ENCODE measurements around the gene DHDDS.

The DHDDS gene

DNA sequence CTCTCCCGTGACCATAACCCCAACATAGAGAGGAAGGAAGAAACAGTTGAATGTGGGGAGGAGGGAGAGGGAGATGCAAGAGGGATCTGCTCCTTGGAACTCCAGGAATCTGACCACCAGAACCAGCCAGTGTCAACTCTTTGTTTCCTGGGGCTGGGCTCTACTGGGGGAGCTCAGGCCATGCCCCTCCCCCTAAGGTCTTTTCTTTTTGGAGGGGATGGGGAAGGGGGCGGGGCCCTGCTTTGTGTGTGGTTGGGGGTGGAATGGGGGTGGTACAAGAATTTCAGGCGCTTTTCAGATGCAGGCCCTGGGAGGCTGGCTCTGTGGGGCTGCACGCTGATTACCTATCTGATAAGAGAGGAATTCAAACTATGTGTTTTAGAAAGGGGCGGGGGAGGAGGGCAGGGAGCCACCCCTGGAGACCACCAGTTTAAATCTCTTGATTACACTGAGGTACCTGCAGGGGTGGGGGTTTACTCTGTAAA lies 13.2 kb upstream of the DHDDS start:
- no peak for DNase-seq

DNA sequence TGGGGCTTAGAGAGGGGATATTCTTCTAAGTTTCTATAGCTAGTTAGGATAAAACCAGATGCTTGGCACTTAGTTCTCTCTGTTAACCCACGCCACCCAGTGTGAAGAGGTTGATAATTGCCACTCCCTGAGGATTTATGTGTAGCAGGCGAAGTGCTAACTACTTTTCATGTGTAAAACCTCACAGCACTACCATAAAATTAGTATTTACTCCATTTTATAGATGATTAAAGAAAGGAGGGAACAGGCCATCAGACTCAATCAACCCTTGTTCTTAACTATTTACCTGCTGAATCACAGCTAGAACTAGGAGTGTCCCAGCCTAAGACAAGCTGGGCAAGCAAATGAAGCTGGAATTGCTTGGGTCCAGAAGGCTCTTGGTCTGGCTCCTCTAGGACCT lies 12.6 kb upstream of the DHDDS start:
- DNase-seq, result no peak

DNA sequence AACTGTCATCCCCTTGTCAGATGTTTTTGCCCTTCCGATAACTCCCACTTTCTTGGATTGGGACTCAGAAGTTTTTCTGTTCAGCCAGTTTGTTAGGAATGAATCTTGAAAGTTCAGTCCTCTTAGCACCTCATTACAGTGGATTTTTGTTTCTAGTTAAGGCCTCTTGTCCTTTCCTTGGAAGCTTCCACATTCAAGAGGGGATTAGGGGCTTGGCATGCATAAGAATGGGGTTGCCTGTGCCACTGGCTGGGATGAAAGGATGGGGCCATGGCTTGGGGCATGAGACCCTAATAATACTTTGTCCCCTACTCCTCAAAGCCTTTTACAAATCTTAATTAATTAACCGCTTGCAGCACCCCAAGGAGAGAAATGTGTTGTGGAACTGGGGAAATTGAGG lies 2.4 kb upstream of the DHDDS start:
- no peak for DNase-seq

DNA sequence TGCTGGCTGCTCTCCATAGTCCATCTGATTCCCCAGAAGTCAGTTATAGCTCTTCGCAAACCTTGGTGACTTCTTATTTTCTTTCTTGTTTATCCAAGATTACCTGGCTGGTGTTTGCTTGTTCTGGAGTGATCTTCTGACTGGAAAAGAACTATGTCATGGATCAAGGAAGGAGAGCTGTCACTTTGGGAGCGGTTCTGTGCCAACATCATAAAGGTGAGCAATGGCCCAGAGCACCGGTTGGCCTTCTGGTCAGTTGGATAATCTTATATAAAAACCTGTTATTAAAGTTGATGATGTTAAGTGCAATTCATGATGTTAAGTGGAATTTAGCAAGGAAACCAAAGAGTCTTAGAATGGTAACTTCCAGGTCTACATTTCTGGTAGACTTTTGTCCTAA lies 672 bp downstream of the DHDDS start:
- DNase-seq, result no peak

DNA sequence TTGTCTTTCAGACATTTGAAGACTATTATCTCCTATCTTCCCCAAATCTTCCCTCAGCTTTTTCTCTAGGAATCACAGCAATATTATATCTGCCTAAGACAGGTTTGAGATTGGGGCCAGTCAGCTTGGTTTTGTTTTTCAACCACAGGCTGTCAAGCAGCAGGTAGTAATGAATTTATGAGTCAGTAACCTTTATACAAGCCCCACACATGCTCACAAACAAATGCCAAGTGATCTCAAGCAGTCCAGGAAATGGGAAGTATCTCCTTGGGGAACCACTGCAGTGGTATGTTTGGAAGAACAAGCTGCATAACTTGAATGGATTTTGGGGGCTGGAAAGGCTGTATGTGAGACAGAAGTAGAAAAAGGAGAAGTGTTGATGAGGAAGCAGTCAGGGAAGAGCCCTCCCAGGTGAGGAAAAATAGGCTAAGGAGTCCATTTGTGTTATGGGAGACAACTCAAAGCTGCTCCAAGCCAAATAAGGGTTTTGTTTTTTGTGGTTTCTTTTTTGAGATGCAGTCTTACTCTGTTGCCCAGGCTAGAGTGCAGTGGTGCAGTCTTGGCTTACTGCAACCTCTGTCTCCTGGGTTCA lies 2.1 kb downstream of the DHDDS start:
- no peak for DNase-seq

DNA sequence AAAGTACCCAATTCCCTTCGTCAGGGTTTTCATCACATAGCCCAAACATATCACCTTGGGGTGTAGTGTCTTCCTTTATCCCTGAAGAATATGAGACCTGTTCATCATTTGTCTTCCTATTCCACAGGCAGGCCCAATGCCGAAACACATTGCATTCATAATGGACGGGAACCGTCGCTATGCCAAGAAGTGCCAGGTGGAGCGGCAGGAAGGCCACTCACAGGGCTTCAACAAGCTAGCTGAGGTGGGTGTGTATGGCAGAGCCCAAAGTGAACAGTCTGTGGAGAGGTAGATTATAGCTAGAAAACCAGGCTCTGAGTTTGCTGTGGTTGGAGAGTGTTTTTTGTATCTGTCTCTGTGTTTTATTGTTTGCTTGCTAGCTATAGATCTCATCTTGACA lies 5.9 kb downstream of the DHDDS start:
- no peak for DNase-seq

DNA sequence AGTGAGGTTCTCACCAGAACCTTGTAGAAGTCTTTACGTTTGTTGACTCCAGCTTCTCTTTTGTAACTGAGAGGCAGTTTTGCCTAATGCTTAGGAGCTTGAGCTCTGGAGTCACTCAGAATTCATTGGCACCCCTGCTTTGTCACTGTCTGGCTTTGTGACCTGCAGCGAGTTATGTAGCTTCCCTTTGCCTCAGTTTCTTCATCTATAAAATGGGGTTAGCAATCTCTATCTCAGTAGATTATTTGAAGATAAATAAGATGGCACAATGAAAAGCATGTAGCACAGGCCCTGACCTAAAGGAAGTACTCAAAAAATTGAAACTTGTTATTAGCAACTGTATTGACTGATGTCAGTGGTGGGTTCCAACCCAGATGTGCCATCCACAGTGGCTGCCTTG lies 8.1 kb downstream of the DHDDS start:
- DNase-seq, result no peak

DNA sequence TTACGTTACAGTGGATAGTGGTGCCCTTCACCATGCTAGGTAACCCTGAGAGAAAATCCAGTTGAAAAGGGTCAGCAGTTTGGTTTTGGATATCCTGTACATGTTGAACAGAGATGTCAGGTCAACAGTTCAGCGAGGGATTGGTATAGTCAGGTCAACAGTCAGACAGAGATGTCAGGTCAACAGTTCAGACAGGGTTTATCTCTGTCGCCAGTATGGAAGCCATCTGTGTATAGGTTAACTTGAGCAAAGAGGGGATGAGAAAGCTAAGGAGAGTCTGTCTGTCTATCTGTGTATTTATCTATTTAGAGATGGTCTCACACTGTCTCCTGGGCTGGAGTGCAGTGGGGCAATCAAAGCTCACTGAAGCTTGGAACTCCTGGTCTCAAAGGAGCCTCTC lies 17.7 kb downstream of the DHDDS start:
- DNase-seq, result no peak

DNA sequence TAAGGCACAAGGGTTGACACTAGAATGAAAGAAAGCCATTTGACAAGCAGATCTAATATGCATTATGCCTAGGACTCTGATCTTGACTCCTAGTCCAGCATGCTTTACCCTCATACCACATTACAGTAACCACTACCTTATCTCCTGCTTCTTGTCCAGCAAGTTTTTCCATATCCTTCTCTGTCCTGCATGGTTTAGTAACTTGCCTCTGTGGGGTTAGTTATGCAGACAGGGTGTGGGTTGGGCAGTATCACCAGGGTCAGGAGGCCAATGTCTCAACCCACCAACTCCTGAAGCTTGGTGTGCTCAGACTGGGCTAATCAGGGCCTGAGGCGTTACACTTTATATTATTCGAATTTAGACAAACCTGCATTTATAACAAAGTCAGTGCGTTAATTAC lies 18.8 kb downstream of the DHDDS start:
- DNase-seq, result no peak

DNA sequence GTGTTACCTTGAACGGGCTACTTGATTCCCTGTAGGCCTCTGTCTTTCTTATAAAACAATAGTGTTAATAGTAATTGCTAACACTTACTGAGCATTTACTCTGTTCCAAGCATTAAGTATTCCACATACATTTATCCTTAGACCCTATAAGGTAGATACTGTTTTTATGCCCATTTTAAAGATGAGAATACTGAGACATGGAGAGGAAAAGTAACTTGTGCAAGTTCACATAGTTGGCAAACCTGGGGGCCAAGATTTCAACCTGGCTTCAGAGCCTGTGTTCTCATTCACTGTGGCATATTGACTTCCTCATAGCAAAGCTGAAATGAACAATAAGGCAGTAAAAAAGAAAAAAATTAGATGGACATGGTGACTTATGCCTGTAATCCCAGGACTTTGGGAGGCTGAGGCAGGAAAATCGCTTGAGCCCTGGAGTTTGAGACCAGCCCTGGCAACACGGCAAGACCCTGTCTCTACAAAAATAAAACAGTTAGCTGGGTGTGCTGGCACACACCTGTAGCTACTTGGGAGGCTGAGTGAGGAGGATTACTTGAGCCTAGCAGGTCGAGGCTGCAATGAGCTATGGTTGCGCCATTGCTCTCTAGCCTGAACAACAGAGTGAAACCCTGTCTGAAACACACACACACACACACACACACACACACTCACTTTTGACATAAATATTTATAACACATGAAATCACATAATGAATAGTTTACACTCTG lies 20.5 kb downstream of the DHDDS start:
- DNase-seq, result no peak

DNA sequence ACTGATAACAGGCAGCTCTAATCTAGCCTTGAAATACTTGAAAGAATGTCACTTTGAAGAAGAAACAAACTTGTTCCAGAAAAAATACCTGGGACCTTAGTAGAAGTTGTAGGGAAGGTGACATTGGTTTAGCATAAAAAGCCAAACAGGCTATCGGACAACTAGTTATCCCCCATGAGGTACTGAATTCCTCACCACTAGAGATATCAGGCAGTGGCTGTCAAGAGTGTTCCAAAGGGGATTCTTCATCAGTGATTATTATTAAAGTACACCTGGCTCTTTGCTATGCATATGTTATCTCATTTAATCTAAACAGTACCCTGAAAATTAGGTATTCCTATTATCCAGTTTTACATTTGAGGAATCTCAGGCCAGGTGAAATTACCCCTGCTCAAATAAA lies 27.0 kb downstream of the DHDDS start:
- DNase-seq, result no peak

DNA sequence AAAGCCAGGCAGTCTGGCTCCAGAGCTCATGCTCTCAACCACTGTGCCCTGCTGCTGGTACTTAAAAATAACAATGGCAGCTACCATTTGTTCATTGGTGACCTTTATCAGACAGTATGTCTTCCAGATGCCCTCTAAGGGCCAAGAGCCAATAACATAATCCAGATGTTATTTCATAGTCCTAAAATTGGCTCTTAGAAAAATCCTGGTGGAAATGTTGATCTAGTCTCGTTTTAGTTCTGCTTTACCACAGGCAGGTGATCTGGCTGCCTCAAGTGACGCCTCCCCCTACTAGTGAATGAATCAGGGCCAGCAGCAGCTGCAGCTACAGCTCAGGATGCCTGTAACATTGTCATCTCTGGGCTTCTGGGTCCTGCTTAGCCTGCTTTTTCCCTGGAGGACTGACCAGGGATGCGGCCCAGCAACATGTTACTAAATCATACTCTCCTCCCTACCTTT lies 27.5 kb downstream of the DHDDS start:
- DNase-seq, result no peak

DNA sequence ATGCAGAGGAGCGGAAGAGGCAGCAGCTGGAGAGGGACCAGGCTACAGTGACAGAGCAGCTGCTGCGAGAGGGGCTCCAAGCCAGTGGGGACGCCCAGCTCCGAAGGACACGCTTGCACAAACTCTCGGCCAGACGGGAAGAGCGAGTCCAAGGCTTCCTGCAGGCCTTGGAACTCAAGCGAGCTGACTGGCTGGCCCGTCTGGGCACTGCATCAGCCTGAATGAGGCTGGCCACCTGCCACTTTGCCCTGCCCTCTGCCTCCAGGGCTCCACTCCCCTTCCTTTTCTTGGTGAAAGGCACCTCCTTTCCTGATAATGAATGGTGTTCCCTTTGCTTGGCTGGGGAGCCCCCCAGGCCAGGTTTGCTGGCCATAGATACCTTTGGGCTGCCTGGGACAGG lies 36.8 kb downstream of the DHDDS start:
- no peak for DNase-seq

DNA sequence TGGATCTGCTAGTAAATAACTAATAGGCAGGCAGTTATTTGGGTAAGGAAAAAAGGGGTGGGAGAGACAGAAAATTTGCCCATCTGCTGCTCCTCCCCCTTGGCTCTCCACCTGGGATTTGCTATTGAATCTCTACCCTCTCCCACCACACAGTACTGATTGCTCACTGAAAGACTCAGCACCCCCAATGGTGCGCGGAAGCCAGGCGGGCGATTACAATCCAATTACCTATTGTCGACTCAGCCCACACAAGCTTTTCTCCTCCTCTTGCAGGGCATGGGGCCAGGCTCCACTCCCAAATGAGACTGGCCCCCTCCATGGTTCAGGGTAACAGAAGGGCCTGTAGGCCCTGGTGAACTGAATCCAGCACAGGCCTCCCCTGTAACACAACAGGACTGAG lies 37.4 kb downstream of the DHDDS start:
- no peak for DNase-seq

DNA sequence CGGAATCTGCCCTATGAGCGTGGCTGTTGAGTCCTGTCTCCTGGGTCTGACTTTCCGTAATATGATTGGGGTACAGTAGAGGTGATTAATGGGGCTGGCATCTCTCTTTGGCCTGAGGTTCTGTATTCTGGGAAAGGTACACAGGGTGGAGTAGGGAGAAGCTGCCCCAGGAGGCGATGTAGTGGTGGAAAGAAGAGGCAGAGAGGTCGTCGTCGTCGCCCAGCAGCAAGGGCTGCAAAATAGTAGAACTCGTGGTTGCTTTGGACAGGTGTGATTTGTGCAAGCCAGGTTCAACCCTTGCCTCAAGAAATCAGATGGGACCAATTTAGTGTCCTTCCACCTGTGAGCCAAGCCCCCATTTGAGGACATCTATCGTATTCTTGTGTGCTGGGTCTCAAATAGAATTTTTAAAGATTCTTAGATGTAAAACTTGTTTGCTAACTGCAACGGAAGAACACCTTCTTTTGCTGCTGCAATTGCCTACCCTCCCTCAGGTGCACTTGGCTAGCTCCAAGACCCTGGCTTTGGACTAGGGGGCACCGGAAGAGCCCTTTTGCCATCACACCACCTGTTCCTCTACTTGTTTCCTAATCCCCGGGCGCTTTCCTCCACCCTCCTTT lies 38.9 kb downstream of the DHDDS start:
- DNase-seq, result no peak

DNA sequence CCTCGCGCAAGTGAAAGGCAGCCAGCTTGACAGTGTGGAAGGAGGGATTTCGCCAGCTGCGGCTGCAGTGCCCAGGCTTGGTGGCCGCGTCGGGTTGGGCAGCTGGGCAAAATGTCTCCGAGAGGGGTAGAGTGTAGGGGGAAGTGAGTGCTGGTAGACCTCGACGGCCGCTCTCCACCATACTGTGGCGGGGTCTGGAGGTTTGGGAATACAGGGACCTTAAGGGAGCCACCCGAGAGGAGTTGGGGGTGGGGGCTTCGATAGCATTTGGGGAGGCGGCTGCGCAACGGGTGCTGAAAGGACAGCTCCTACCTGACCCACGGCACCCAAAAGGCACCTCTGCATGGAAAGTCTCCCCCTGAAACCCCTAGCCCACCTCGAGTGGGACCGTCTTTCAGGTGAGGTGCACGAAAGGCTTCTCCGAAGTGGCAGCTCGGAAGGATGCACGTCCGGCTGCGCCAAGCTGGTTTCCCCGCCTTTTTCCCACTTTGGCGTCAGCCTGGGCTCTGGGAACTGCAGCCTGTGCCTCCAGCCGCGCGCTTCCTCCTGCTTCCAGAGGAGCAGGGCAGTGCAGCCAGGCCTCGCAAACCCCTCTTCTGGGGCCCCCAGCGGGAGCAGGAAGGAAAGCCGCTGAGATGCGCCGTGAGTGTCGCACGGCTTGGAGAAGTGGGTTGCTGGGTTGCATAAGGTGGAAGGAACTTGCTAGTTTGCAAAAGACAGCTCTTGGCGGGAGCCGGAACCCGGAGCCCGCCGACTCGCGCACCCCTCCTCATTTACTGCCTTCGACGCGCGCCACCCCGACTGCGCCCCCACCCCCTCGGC lies 39.6 kb downstream of the DHDDS start:
- DNase-seq, result peak in 3 of 4 experiments; percentile 38 to 48 (median 39)

DNA sequence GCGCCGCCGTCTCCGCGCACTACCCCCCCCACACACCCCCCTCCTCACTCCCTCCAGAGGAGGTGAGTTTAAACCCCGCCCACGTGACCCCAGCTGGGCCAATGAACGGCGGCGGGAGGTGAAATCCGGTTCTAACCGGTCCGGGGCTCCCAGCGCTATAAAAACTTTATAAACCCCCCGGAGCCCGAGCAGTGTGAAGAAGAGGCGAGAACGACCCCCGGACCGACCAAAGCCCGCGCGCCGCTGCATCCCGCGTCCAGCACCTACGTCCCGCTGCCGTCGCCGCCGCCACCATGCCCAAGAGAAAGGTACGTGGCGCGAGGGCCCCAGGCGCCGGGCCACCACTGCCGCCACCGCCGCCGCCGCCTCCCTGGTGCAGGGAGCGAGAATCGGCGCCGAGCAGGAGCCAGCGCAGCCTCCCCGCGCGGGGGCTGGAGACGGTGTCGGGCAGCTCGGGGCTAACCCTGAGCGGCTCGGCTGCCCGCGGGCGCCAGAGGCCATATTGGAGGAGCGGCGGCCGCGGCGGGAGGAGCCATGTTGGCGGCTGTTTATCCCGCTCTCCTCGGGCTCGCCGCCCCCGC lies 40.3 kb downstream of the DHDDS start, which contains the start of gene HMGN2:
Gene HMGN2, plus strand, starts transcription at position 121 of the 581 bp plus-strand sequence. Its CDS starts 173 bp downstream, at position 294.
- peak; percentile 60 to 87 (median 76) for DNase-seq

DNA sequence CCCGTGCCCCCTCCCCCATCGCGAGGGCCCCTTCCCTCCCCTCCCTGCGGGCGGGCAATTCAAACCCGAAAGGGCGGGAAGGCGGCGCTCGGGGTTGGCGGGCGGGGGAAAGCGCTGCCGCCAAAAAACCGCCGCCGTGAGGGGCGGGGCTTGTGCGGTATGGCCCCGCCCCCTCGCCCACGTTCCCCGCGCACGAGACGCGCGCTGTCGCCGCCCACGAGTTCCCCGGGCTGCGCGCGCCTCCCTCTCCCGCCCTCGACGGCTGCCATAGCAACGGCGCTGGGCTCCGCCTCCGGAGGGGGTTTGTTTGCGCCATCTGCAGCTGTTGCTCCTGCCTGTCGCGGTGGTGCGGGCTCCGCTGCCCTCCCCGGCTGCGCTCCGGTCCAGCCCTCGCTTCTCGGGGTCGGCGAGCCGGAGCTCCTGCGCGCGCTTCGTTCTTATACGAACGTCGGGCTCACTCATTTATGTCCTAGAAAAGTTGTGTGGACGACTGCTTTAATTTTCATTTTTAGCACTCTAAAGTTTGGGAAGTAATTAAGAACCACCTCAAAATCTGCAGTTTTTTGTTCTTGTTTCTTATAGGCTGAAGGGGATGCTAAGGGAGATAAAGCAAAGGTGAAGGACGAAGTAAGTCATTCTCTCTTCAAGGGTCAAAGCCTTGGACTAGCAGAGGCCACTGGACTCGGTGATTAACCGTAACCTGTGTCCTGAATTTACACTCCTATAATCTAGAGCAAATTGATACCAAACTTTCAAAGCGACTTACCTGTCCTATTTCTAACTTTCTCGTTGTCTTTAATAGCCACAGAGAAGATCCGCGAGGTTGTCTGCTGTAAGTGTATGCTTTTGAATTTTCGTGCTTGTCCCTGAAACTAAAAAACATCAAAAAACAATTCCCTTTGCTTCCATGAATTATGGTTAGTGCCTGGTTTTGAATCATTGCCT lies 41.1 kb downstream of the DHDDS start:
- DNase-seq, result peak; percentile 88 to 97 (median 94)

DNA sequence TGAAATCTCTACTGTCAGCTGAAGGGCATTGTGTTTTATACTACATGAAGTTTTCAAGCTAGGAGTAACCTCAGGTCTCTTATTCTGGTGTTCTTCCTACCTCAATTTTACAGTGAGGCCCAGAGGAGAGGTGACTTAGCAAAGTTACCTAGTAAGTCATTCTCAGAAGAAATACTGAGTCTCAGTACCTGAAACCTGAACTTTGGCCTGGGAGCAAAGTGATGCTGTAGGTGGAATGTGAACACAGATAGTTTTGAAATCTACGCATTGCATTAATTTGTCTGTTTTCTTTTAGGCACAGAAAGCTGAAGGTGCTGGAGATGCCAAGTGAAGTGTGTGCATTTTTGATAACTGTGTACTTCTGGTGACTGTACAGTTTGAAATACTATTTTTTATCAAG lies 42.7 kb downstream of the DHDDS start:
- DNase-seq, result no peak

DNA sequence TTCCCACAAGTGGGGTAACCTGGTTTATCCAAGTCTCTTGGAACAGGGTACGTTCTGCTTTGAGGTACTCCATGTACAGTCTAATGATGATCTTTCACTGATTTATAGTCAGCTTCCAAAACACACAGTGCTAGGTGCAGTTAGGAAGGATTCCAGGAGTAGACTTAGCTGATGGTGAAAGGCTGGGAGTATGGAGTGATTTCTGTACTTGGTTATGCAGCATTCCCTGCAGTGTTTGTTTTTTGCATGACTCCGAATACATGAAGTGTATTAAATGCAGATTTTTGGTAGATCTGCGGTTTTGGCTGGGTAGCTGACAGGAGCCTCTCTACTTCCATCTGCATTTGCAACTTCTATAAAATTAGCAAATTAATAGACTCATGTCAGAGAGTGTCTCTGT lies 43.9 kb downstream of the DHDDS start:
- DNase-seq, result no peak

DNA sequence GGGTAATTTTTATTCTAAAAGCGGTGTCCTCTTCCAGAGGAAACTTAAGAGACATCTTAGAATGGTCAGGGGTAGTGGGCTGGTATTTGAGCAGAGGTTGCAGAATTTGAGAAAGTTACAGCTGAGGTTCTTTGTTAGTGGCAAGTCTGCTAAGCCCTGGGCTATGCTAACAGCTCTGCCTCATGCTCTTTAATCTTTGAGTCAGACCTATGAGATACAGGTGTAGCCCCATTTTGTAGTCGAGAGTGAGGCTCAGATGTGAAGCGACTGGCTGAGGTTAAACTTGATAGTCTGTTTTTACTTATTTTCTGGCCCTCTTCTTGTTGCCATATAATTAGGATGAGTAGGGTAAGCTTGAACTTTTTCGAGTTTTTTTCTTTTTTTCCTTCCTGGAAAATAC lies 44.8 kb downstream of the DHDDS start:
- no peak for DNase-seq

Data from activated naive CD4-positive, alpha-beta T cell (primary cell).